NCI-H526 treated with DMSO at 0.1 percent for 48 hours (cell line): ENCODE data around the gene NYAP2.

Experiments used
- DNase-seq: peaks from one replicate; lab custom pipeline; 2025; lab: John Stamatoyannopoulos, UW

Gene NYAP2

GRCh38 chr2:225428360-225428759 lies 28.9 kb downstream of the NYAP2 start:
- no peak for DNase-seq

- no peak for DNase-seq
Observed at GRCh38 chr2:225429717-225430116, 30.2 kb downstream of the NYAP2 start.

DNA sequence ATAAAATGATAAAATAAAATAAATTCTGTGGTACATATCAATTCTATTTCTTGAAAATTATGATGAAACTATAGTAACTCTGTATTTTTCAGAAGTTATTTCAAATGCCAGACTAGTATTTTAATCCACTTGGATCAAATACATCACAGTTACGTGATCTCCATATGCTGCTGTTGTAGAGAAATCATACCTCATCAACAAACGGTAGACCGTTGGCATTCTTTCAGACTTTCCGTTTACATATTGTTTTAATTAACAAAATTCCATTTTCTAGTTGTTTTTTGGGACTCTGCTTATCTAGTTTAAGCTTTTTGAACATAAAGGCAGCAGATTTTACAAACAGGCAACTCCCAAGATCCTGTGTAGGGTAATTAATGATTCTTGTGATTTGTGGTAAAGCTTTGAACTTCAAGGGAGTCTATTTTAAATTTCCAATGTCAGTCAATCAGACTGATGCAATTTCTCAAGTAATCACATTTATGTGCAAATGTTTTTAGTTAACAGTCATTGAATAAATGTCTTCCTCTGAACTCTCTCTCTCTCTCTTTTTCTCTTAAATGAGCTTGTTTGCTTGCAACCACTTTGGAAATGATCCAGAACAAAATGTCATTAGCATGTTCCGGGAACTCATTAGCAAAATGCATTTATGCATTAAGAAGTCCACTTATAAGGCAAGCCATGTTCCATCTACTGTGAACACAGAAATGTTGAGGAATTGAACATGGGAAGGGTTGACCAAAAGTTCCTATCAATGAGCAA lies 31.8 kb downstream of the NYAP2 start:
- DNase-seq = no peak

DNA sequence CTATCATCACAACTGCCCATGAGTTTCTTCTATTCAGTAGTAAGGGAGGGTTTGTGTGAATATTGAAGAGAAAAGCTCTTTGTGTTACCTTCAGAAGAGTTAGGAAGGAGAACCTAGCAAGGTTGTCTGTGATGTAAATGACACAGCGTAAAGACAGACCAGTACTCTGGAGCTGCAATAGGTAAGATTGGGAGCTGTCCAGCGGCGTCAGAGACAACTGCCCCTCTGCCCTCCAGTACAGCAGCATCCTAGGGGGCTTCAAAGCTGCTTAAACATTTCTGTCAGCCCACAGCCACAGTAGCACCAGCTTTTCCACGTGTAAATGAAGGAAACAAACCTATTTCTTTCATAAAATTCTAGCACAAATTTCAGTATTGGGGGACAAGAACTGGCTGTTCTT lies 34.5 kb downstream of the NYAP2 start:
- DNase-seq = no peak

DNA sequence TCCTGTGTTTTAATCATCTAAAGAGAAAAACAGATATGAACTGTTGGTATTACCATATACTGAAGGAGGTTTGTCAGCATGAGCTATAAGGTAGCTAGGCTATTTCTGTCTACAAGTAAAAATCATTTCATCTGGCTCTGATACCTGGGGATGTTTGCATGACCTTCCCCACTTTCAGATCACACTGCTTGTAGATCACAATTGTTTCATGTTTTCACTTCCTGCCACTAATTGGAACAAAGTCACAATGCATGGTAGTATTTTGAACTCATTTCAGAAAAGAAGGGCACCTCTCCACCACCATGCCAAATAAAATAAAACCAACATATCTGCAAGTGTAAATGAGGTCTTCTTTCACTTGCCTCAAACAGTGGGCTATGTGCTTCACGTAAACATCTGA lies 37.8 kb downstream of the NYAP2 start:
- no peak for DNase-seq

DNA sequence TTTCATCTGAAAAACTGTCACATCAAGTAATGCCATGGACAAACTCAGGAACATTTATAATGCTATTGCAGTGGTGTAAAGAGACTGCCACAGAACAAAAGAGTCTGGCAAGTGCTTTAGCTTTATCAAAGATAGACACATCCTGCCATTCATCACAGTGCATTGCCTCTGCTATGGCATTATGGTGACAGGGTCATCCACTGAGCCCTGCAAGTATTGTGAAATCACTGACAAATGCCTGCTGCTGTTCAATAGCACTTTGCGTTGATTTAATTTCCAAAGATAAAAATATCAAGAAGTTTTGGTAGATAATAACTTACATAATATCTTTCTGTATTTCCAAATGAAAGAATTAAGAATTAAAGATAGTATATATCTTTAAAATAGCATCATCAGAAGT lies 38.7 kb downstream of the NYAP2 start:
- DNase-seq = no peak

GRCh38 chr2:225452677-225453076 lies 53.2 kb downstream of the NYAP2 start:
- DNase-seq = no peak

DNA sequence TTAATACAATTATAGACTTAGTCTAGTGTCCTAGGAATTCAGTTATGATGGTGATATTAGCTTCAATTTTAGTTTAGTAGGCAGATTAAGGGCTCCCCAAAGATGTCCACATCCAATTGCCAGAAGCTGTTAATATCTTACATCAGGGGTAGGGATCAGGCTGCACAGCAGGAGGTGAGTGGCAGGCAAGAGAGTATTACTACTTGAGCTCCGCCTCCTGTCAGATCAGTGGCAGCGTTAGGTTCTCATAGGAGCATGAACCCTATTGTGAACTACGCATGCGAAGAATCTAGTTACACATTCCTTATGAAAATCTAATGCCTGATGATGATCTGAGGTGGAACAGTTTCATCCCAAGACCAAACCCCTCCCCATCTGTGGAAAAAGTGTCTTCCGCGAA lies 54.9 kb downstream of the NYAP2 start:
- DNase-seq = no peak

DNA sequence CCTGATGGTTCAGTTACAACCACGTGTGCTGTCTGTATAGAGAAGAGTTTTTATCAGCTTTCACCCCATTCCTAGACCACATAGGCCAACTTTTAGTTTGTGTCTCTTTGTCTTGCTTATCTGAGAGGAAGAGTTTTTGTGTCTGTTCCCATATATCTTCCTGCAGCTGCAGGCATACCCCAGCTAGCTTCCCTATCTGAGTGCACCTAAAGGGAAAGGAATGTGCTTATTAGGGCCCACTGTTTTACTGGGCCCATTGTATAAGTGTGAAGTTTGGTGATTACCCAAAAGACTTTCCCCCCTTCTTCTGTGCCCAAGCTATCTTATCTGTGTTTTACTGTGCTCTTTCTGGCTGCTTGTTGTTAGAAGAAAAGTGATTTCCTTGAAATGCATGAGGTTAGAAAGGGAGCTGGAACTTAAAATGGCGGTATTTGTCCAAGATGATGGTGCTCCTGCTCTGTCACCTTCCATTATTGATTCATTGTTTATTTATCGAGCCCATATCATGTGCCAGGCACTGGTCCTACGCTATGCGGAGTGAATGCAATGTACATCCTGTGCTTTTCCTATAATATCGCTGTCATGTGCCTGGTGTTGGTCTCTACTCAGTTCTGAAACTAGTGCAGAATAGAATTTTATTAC lies 57.2 kb downstream of the NYAP2 start:
- no peak for DNase-seq

DNA sequence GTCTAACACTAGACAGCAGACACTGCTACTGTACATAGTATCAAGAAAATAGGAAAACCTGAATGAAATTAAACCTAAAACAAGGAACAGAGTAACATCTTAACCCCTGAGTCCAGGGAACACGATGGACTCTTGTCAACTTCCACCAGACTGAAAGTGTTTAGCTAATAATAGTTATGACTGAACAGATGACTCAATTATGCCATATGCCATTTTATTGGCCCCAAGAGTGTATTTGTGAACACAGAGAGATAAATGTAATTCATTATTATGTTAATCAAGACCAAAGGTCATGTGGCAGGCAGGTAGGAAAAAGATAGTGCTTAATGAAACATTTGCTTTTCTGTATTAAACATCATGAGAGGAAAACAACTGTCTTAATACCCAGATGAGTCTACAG lies 58.0 kb downstream of the NYAP2 start:
- DNase-seq = no peak

DNA sequence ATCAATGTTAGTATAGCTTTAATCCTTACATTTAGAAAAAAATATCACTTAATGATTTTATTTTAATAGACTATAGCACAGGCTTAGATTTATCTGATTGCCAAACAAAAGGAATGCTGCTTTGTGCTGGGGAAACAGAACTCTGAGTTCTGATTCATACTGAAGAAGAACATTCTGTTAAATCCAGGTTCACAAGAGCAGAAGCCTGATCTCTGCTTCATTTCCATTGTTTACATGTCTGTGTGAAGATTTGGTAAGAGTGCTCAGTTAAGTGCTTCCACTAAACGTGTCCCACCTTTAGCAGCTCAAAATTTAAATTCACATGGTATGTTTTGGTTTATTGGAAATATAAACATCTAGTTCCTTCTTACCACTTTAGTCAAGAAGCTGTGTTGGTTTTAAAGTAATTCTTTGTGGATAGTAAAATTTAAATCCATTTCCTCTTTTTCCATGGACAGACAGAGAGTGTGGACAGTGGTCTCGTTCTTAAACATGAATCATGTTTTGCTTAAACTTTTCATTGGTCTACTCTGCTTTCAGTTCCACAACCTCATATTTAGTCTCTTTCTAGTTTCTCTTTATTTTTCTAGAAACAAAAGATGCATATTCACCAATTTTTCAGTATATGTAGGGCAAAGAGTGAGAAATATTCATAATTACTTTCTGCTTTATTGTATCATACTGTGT lies 59.1 kb downstream of the NYAP2 start:
- DNase-seq = no peak

GRCh38 chr2:225462417-225462816 lies 62.9 kb downstream of the NYAP2 start:
- no peak for DNase-seq

- DNase-seq = no peak
Observed at GRCh38 chr2:225462945-225463344, 63.4 kb downstream of the NYAP2 start.

GRCh38 chr2:225463449-225463848 lies 63.9 kb downstream of the NYAP2 start:
- no peak for DNase-seq

GRCh38 chr2:225464346-225465025 lies 65.0 kb downstream of the NYAP2 start:
- DNase-seq = no peak

GRCh38 chr2:225465827-225466226 lies 66.3 kb downstream of the NYAP2 start:
- no peak for DNase-seq

DNA sequence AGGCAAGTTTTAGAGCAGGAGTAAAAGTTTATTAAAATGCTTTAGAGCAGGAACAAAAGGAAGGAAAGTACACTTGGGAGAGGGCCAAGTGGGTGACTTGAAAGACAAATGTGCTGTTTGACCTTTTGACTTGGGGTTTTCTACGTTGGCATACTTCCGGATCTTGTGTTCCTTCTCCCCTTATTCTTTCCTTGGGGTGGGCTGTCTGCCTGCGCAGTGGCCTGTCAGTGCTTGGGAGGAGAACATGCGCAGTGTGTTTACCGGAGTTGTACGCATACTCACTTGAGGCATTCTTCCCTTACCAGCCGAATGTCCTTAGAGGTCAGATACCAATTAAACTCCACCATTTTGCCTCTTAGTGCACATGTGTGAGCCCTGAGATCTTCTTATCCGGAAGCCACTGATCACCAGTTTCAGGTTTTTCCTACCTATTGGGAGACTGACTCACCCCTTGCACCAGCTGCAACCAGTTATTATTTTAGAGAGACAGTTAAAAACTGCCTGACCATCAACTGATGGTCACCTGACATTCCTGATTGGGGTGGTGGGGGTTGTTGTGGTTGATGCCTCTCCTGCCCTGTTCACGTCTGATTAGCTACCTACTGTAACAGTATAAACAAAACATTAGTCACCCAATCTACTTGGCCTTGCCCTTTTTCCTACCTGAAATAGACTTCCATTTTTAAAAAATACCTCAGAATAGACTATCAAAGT lies 67.5 kb downstream of the NYAP2 start:
- no peak for DNase-seq

DNA sequence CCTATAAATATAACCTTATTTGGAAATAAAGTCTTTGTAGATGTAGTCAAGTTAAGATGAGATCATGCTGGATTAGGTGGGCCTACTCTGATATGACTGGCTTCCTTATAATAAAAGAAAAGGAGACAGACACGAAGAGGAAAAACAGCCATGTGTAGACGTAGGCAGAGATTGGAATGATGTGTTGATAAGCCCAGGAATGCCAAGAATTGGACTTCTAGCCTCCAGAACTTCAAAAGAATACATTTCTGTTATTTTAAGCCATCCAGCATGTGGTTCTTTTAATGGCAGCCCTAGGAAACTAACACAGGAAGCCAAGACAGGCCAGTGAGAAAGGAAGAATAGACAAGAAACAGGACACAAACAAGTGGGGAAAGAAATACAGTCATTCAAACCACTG lies 68.6 kb downstream of the NYAP2 start:
- no peak for DNase-seq

GRCh38 chr2:225471039-225471438 lies 71.5 kb downstream of the NYAP2 start:
- DNase-seq = no peak

GRCh38 chr2:225471482-225471881 lies 72.0 kb downstream of the NYAP2 start:
- no peak for DNase-seq

- DNase-seq = no peak
Observed at GRCh38 chr2:225472161-225472560, 72.7 kb downstream of the NYAP2 start.

DNA sequence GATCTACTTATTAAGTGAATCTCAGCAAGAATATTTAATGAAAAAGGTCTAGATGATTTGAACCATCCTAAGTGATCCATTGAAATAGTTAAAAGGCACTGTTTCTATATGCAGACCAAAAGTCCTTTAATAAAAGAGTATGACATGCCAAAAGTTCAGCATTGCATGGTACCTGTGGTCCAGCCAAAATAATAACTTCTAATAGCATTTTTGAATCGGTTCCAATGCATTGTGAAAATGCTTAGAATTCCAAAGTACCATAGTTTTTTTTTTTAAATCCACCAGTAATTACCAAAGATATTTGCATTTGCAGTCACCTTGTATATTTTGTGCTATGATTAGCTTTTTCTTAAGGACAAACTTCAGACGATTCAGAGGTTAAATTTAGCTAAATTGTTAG lies 79.9 kb downstream of the NYAP2 start:
- DNase-seq = no peak
